H9 (cell line): ENCODE data around the gene SDK1. TPM values are rescaled to one million over a fixed set of nuclear protein-coding genes. Genes with fewer than 3 reads are reported as not detected.

Source experiments
- DNase-seq: peaks from one replicate; pipeline ENCODE4 v3.0.0-alpha.2; 2017
- H2AFZ ChIP-seq: one replicate; pipeline ENCODE4 v1.6.1; 2013; ENCODE audit warnings: mild to moderate bottlenecking, low read length, control low read depth, moderate library complexity
- H2AK5ac ChIP-seq: 2 replicates; pipeline ENCODE4 v1.6.1; 2013; ENCODE audit warnings: low read length, control low read depth, mixed read lengths; ENCODE audit not compliant: insufficient read length
- H2BK120ac ChIP-seq: one replicate; pipeline ENCODE4 v1.6.1; 2013; ENCODE audit warnings: low read depth, mild to moderate bottlenecking, low read length, control low read depth, inconsistent platforms; ENCODE audit not compliant: poor library complexity, severe bottlenecking
- H2BK12ac ChIP-seq: 2 replicates; pipeline ENCODE4 v1.6.1; 2013; ENCODE audit warnings: low read length, control low read depth, mixed read lengths, low read depth; ENCODE audit not compliant: insufficient read length
- H2BK15ac ChIP-seq: 2 replicates; pipeline ENCODE4 v1.6.1; 2013; ENCODE audit warnings: low read depth, low read length, control low read depth
- H2BK20ac ChIP-seq: one replicate; pipeline ENCODE4 v1.6.1; 2013; ENCODE audit warnings: low read depth, mild to moderate bottlenecking, low read length, control low read depth, inconsistent platforms; ENCODE audit not compliant: poor library complexity, severe bottlenecking
- H2BK5ac ChIP-seq: 2 replicates; pipeline ENCODE4 v1.6.1; 2013; ENCODE audit warnings: low read length, control low read depth, mixed read lengths; ENCODE audit not compliant: insufficient read length
- H3K14ac ChIP-seq: 2 replicates; pipeline ENCODE4 v1.6.1; 2013; ENCODE audit warnings: low read length, control low read depth; ENCODE audit not compliant: insufficient read depth
- H3K18ac ChIP-seq: 2 replicates; pipeline ENCODE4 v1.6.1; 2013; ENCODE audit warnings: low read depth, mild to moderate bottlenecking, mixed read lengths, low read length, control low read depth; ENCODE audit not compliant: insufficient read length
- H3K23ac ChIP-seq: 2 replicates; pipeline ENCODE4 v1.6.1; 2013; ENCODE audit warnings: low read length, control low read depth, mixed read lengths, low read depth; ENCODE audit not compliant: insufficient read length
- H3K23me2 ChIP-seq: 2 replicates; pipeline ENCODE4 v1.6.1; 2013; ENCODE audit warnings: low read depth, mild to moderate bottlenecking, mixed read lengths, low read length, control low read depth; ENCODE audit not compliant: insufficient read length, poor library complexity, severe bottlenecking
- H3K27ac ChIP-seq: 2 replicates; pipeline ENCODE4 v1.5.1; 2013; ENCODE audit warnings: low read length, control low read depth, mixed read lengths, low read depth; ENCODE audit not compliant: insufficient read length
- H3K27me3 ChIP-seq: 2 replicates; pipeline ENCODE4 v1.6.1; 2013; ENCODE audit warnings: low read length, control low read depth, inconsistent platforms; ENCODE audit not compliant: insufficient read depth
- H3K4ac ChIP-seq: 2 replicates; pipeline ENCODE4 v1.6.1; 2013; ENCODE audit warnings: low read depth, mild to moderate bottlenecking, control low read depth, inconsistent platforms, low read length, moderate library complexity
- H3K4me1 ChIP-seq: 2 replicates; pipeline ENCODE4 v1.6.1; 2013; ENCODE audit warnings: low read length, control low read depth, inconsistent platforms; ENCODE audit not compliant: insufficient read depth
- H3K4me2 ChIP-seq: 2 replicates; pipeline ENCODE4 v1.6.1; 2013; ENCODE audit warnings: low read length, control low read depth, mixed read lengths; ENCODE audit not compliant: insufficient read length, insufficient read depth
- H3K56ac ChIP-seq: 2 replicates; pipeline ENCODE4 v1.6.1; 2013; ENCODE audit warnings: low read depth, mild to moderate bottlenecking, mixed read lengths, low read length, control low read depth; ENCODE audit not compliant: insufficient read length
- H3K79me1 ChIP-seq: 2 replicates; pipeline ENCODE4 v1.6.1; 2013; ENCODE audit warnings: low read depth, mild to moderate bottlenecking, moderate library complexity, low read length, control low read depth, inconsistent platforms; ENCODE audit not compliant: insufficient read depth, poor library complexity, severe bottlenecking
- H3K79me2 ChIP-seq: 2 replicates; pipeline ENCODE4 v1.6.1; 2013; ENCODE audit warnings: low read length, control low read depth, inconsistent platforms; ENCODE audit not compliant: insufficient read depth
- H3K9ac ChIP-seq: 2 replicates; pipeline ENCODE4 v1.6.1; 2013; ENCODE audit warnings: low read length, control low read depth, mixed read lengths; ENCODE audit not compliant: insufficient read length; ENCODE audit errors: extremely low read depth
- H3K9me3 ChIP-seq: one replicate; pipeline ENCODE4 v1.6.1; 2013; ENCODE audit warnings: low read depth, low read length, inconsistent platforms; ENCODE audit not compliant: control insufficient read depth
- H3T11ph ChIP-seq: one replicate; pipeline ENCODE4 v1.6.1; 2013; ENCODE audit warnings: mild to moderate bottlenecking, low read length, control low read depth, inconsistent platforms
- H4K20me1 ChIP-seq: one replicate; pipeline ENCODE4 v1.6.1; 2013; ENCODE audit not compliant: control insufficient read depth, insufficient read length, insufficient read depth
- H4K5ac ChIP-seq: 2 replicates; pipeline ENCODE4 v1.6.1; 2013; ENCODE audit warnings: low read depth, mild to moderate bottlenecking, mixed read lengths, low read length, control low read depth; ENCODE audit not compliant: insufficient read length
- H4K8ac ChIP-seq: replicated peaks from 2 replicates; pipeline ENCODE4 v1.6.1; 2013; ENCODE audit warnings: low read length, control low read depth, mixed read lengths, low read depth; ENCODE audit not compliant: insufficient read length
- H4K91ac ChIP-seq: 2 replicates; pipeline ENCODE4 v1.6.1; 2013; ENCODE audit warnings: low read depth, mild to moderate bottlenecking, moderate library complexity, mixed read lengths, low read length, control low read depth; ENCODE audit not compliant: insufficient read length
- H3K27ac Mint-ChIP-seq, 3 experiments: 2 replicates in 2 of 3; 3 replicates in 1 of 3; pipeline ENCODE4 v1.8.0; 2020 to 2021; ENCODE audit warnings: mixed read lengths in 3 of 3, mild to moderate bottlenecking in 1 of 3, moderate library complexity in 1 of 3
- H3K27me3 Mint-ChIP-seq: 2 replicates; pipeline ENCODE4 v1.8.0; 2021; ENCODE audit warnings: low read depth, mild to moderate bottlenecking, moderate library complexity, mixed read lengths
- H3K36me3 Mint-ChIP-seq, 3 experiments: 2 replicates in 2 of 3; 3 replicates in 1 of 3; pipeline ENCODE4 v1.8.0; 2020 to 2021; ENCODE audit warnings: low read depth in 3 of 3, mixed read lengths in 3 of 3; ENCODE audit not compliant: insufficient read depth in 1 of 3
- H3K4me1 Mint-ChIP-seq, 2 experiments: 2 replicates each; pipeline ENCODE4 v1.8.0; 2020; ENCODE audit warnings: mixed read lengths in 2 of 2
- H3K4me3 Mint-ChIP-seq, 2 experiments: 2 replicates in 1 of 2; 3 replicates in 1 of 2; pipeline ENCODE4 v1.8.0; 2020 to 2021; ENCODE audit warnings: mild to moderate bottlenecking in 2 of 2, mixed read lengths in 2 of 2, moderate library complexity in 1 of 2
- H3K9me3 Mint-ChIP-seq, 2 experiments: 2 replicates in 1 of 2; 3 replicates in 1 of 2; pipeline ENCODE4 v1.8.0; 2020; ENCODE audit warnings: mild to moderate bottlenecking in 2 of 2, mixed read lengths in 2 of 2, moderate library complexity in 1 of 2
- WGBS: extraction: QIAGEN DNeasy Blood & Tissue Kit; methylation state at CpG from one replicate; pipeline ENCODE4 v1.1.7; 2013; ENCODE audit warnings: missing lambda C conversion rate, low lambda C conversion rate, mixed read lengths; ENCODE audit not compliant: insufficient read length; ENCODE audit errors: extremely low coverage; 5-methylcytosine and 5-hydroxymethylcytosine counted together
- total RNA-seq: library from RNA; stranded (reverse); gene quantifications from 2 replicates; pipeline ENCODE4 v1.2.1, GENCODE V29; 2021
- TF ChIP-seq, protein P1 (sequence below): fragments of 200-600 bp; sonication (generic); conservative IDR thresholded peaks from 3 replicates; pipeline ENCODE4 v1.8.0; 2021; ENCODE audit warnings: antibody characterized with exemption, mild to moderate bottlenecking

Gene SDK1
- total RNA-seq, 1 experiment from 2014 or later: 8.7 TPM

DNA sequence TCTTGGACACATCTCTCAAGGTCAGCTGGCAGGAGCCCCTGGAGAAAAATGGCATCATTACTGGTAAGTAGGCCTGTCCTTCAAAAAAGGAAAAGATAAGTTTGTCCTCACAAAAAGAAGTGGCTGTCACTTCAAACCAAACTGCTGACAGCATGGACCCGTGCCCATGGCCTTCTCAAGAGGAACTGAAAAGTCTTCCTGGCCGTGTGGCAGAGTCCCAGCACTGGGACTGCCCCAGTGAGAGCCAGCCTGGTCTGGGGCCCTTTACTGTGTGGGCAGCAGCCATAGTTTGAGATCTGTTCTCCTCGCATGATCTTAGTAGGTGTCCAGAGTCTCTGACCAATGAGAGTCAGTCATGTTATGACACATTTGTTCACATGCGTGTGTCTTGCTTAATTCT, 766.8 kb downstream of the SDK1 start:
- Mint-ChIP-seq H3K27me3 (no peaks in the 10 kb centered on the region), H3K27ac (no peak overlapping the region), H3K4me1 (peaks cover 13 to 30% of the 10 kb centered on the region in 2 experiments), H3K4me3 (no peak overlapping the region), H3K36me3 (peaks cover 0 to 3% (median 2%) of the 10 kb centered on the region in 3 experiments; a peak in 3 of 7 replicates), H3K9me3 (no peaks in the 10 kb centered on the region)
- no CpG with 5 or more reads among the region's 4 CpGs for WGBS
- Histone ChIP-seq H4K20me1 (no peaks in the 10 kb centered on the region), H3K79me1 (no peaks in the 10 kb centered on the region), H2BK120ac (no peak overlapping the region), H3K56ac (no peak overlapping the region), H3K9ac (no peak overlapping the region), H3K9me3 (no peaks in the 10 kb centered on the region), H4K91ac (no peak overlapping the region), H3K4ac (no peak overlapping the region), H4K8ac (no peak overlapping the region), H2AFZ (no peak overlapping the region), H3K23me2 (no peaks in the 10 kb centered on the region), H2BK20ac (no peak overlapping the region), H3K23ac (no peak overlapping the region), H3K4me1 (no peaks in the 10 kb centered on the region; the same call in 1 of the 2 replicates), H4K5ac (no peak overlapping the region), H3T11ph (no peak overlapping the region), H3K79me2 (no peaks in the 10 kb centered on the region), H3K27me3 (no peaks in the 10 kb centered on the region), H2BK15ac (no peak overlapping the region), H3K4me2 (no peak overlapping the region), H2BK5ac (no peak overlapping the region), H3K14ac (no peak overlapping the region), H2BK12ac (no peak overlapping the region), H3K18ac (no peak overlapping the region), H3K27ac (no peak overlapping the region), H2AK5ac (no peak overlapping the region)
- no peak for DNase-seq
- TF ChIP-seq, protein P1, sequence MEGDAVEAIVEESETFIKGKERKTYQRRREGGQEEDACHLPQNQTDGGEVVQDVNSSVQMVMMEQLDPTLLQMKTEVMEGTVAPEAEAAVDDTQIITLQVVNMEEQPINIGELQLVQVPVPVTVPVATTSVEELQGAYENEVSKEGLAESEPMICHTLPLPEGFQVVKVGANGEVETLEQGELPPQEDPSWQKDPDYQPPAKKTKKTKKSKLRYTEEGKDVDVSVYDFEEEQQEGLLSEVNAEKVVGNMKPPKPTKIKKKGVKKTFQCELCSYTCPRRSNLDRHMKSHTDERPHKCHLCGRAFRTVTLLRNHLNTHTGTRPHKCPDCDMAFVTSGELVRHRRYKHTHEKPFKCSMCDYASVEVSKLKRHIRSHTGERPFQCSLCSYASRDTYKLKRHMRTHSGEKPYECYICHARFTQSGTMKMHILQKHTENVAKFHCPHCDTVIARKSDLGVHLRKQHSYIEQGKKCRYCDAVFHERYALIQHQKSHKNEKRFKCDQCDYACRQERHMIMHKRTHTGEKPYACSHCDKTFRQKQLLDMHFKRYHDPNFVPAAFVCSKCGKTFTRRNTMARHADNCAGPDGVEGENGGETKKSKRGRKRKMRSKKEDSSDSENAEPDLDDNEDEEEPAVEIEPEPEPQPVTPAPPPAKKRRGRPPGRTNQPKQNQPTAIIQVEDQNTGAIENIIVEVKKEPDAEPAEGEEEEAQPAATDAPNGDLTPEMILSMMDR: no peak
